Measurements from ENCODE around the gene RAI14. TPM values are rescaled to one million over a fixed set of nuclear protein-coding genes. Genes with fewer than 3 reads are reported as not detected.
"Not testable (repeated sequence)": the region's sequence is repeated elsewhere in the genome, so short reads cannot be mapped to it uniquely, and the experiment has no call there.

RAI14 gene
- total RNA-seq, 1 donor from 2014 or later: 7.1 TPM

GRCh38 chr5:34749431-34749873, 93.3 kb downstream of the RAI14 start:
- intact Hi-C loops (cut with micrococcal nuclease): no loop called here
- DNase-seq (no peak), ATAC-seq (no peak)

- DNase-seq (no peak), ATAC-seq (no peak)
- intact Hi-C loops (cut with micrococcal nuclease): no loop called here
Measured at GRCh38 chr5:34750206-34750605, 94.1 kb downstream of the RAI14 start.

GRCh38 chr5:34751807-34752736, 95.9 kb downstream of the RAI14 start:
- peak; percentile 73 for ATAC-seq

GRCh38 chr5:34753236-34753635, 97.1 kb downstream of the RAI14 start:
- intact Hi-C loops (cut with micrococcal nuclease); ATAC-seq; DNase-seq: not testable (repeated sequence)

More at GRCh38 chr5:34751807-34752736, 95.9 kb downstream of the RAI14 start:
- intact Hi-C loops (cut with micrococcal nuclease): no loop called here
- DNase-seq: peak; percentile 68

GRCh38 chr5:34755926-34756325, 99.8 kb downstream of the RAI14 start:
- ATAC-seq (no peak), DNase-seq (no peak)
- intact Hi-C loops (cut with micrococcal nuclease): no loop called here

- no peak for ATAC-seq
- no peak for DNase-seq
- intact Hi-C loops (cut with micrococcal nuclease): no loop called here
Measured at GRCh38 chr5:34756781-34757624, 100.9 kb downstream of the RAI14 start.

- ATAC-seq (no peak), DNase-seq (no peak)
- intact Hi-C loops (cut with micrococcal nuclease): no loop called here
Measured at GRCh38 chr5:34758514-34758913, 102.4 kb downstream of the RAI14 start.

- intact Hi-C loops (cut with micrococcal nuclease); ATAC-seq; DNase-seq: not testable (repeated sequence)
Measured at GRCh38 chr5:34759213-34759612, 103.1 kb downstream of the RAI14 start.

GRCh38 chr5:34765662-34766061, 109.5 kb downstream of the RAI14 start:
- intact Hi-C loops (cut with micrococcal nuclease): no loop called here
- ATAC-seq: no peak
- no peak for DNase-seq

GRCh38 chr5:34767180-34767579, 111.1 kb downstream of the RAI14 start:
- intact Hi-C loops (cut with micrococcal nuclease): no loop called here

GRCh38 chr5:34770486-34770885, 114.4 kb downstream of the RAI14 start:
- intact Hi-C loops (cut with micrococcal nuclease): no loop called here
- DNase-seq: no peak
- no peak for ATAC-seq

More at GRCh38 chr5:34767180-34767579, 111.1 kb downstream of the RAI14 start:
- no peak for ATAC-seq
- DNase-seq: no peak

- ATAC-seq (no peak), DNase-seq (no peak)
- intact Hi-C loops (cut with micrococcal nuclease): no loop called here
Measured at GRCh38 chr5:34771076-34771475, 114.9 kb downstream of the RAI14 start.

GRCh38 chr5:34772267-34773098, 116.4 kb downstream of the RAI14 start:
- intact Hi-C loops (cut with micrococcal nuclease): no loop called here
- no peak for DNase-seq
- no peak for ATAC-seq

- DNase-seq (no peak), ATAC-seq (no peak)
- intact Hi-C loops (cut with micrococcal nuclease): no loop called here
Measured at GRCh38 chr5:34774139-34774538, 118.0 kb downstream of the RAI14 start.

- ATAC-seq; DNase-seq; intact Hi-C loops (cut with micrococcal nuclease): not testable (repeated sequence)
Measured at GRCh38 chr5:34774678-34775077, 118.5 kb downstream of the RAI14 start.

GRCh38 chr5:34775886-34776285, 119.8 kb downstream of the RAI14 start:
- DNase-seq: no peak
- no peak for ATAC-seq
- intact Hi-C loops (cut with micrococcal nuclease): no loop called here

- ATAC-seq: no peak
- intact Hi-C loops (cut with micrococcal nuclease): no loop called here
- no peak for DNase-seq
Measured at GRCh38 chr5:34778091-34778850, 122.1 kb downstream of the RAI14 start.

- DNase-seq; ATAC-seq; intact Hi-C loops (cut with micrococcal nuclease): not testable (repeated sequence)
Measured at GRCh38 chr5:34783892-34784291, 127.8 kb downstream of the RAI14 start.
